ENCODE measurements around the gene MCTP1. TPM values are rescaled to one million over a fixed set of nuclear protein-coding genes. Genes with fewer than 3 reads are reported as not detected.

The MCTP1 gene
- polyA plus RNA-seq, 1 donor (not counting 4 experiments of a cell fraction or from before 2014, with no cell fraction given): 4.9 TPM

GRCh38 chr5:95050708-95051107 is 234.2 kb downstream of the MCTP1 start:
- Histone ChIP-seq H3K9me3 (ENCODE audit: control insufficient read depth, low read depth, low read length) (no peaks in the 10 kb centered on the region), H3K9me1 (ENCODE audit: control insufficient read depth, extremely low read depth, insufficient read depth, low read length) (no peaks in the 10 kb centered on the region), H3K27ac (ENCODE audit: control insufficient read depth, insufficient read depth, low read length) (no peak overlapping the region), H2AFZ (ENCODE audit: control insufficient read depth, low read length) (no peak overlapping the region), H3K9ac (ENCODE audit: control insufficient read depth, extremely low read depth, insufficient read depth, low read length) (no peak overlapping the region), H3K4me1 (ENCODE audit: control insufficient read depth, extremely low read depth, insufficient read depth, low read length) (no peaks in the 10 kb centered on the region), H3K36me3 (ENCODE audit: control insufficient read depth in 2 of 2, extremely low read depth in 1 of 2, insufficient read depth in 2 of 2, low read length in 2 of 2) (no peaks in the 10 kb centered on the region), H3K79me2 (ENCODE audit: control insufficient read depth, insufficient read depth, low read length) (no peaks in the 10 kb centered on the region), H3K27me3 (ENCODE audit: control insufficient read depth, extremely low read depth, insufficient read depth, low read length) (no peaks in the 10 kb centered on the region), H4K20me1 (ENCODE audit: control insufficient read depth, extremely low read depth, insufficient read depth, low read length) (no peaks in the 10 kb centered on the region), H3K4me3 (ENCODE audit: control insufficient read depth in 2 of 3, extremely low read depth in 1 of 3, insufficient read depth in 2 of 3, low read depth in 1 of 3, low read length in 3 of 3) (no peak overlapping the region), H3K4me2 (ENCODE audit: control insufficient read depth, extremely low read depth, insufficient read depth, low read depth, low read length) (no peak overlapping the region)
- FAIRE-seq (no peak), DNase-seq (ENCODE audit: low read depth, low spot score) (no peak)
- dilution Hi-C loops (cut with MboI; ENCODE audit: extremely low pct_ligation_motif_present, low sequenced_read_pairs): no loop called here
- TF ChIP-seq CTCF (optimal IDR thresholded peaks at IDR 0.05 in 1 of 3, IDR thresholded peaks at IDR 0.05 in 1 of 3, conservative IDR thresholded peaks at IDR 0.05 in 1 of 3; ENCODE audit: extremely low read depth in 1 of 3, insufficient read depth in 2 of 3, low read length in 3 of 3): no peak
- TF ChIP-seq EZH2 (IDR thresholded peaks at IDR 0.05; ENCODE audit: low read length): no peak

- no peak overlapping the region for H3K27ac ChIP-seq (ENCODE audit: control insufficient read depth, insufficient read depth, low read length)
- dilution Hi-C loops (cut with MboI; ENCODE audit: extremely low pct_ligation_motif_present, low sequenced_read_pairs): no loop called here
- H3K79me2 ChIP-seq (ENCODE audit: control insufficient read depth, insufficient read depth, low read length): no peaks in the 10 kb centered on the region
- no peaks in the 10 kb centered on the region for H3K36me3 ChIP-seq (ENCODE audit: control insufficient read depth in 2 of 2, extremely low read depth in 1 of 2, insufficient read depth in 2 of 2, low read length in 2 of 2)
- H3K27me3 ChIP-seq (ENCODE audit: control insufficient read depth, extremely low read depth, insufficient read depth, low read length): no peaks in the 10 kb centered on the region
- no peak overlapping the region for H3K4me2 ChIP-seq (ENCODE audit: control insufficient read depth, extremely low read depth, insufficient read depth, low read depth, low read length)
- no peaks in the 10 kb centered on the region for H3K9me1 ChIP-seq (ENCODE audit: control insufficient read depth, extremely low read depth, insufficient read depth, low read length)
- no peak overlapping the region for H2AFZ ChIP-seq (ENCODE audit: control insufficient read depth, low read length)
- no peak overlapping the region for H3K9ac ChIP-seq (ENCODE audit: control insufficient read depth, extremely low read depth, insufficient read depth, low read length)
- FAIRE-seq (no peak), DNase-seq (ENCODE audit: low read depth, low spot score) (no peak)
- TF ChIP-seq EZH2 (IDR thresholded peaks at IDR 0.05; ENCODE audit: low read length): no peak
- no peak for TF ChIP-seq CTCF (optimal IDR thresholded peaks at IDR 0.05 in 1 of 3, IDR thresholded peaks at IDR 0.05 in 1 of 3, conservative IDR thresholded peaks at IDR 0.05 in 1 of 3; ENCODE audit: extremely low read depth in 1 of 3, insufficient read depth in 2 of 3, low read length in 3 of 3)
- no peaks in the 10 kb centered on the region for H4K20me1 ChIP-seq (ENCODE audit: control insufficient read depth, extremely low read depth, insufficient read depth, low read length)
- H3K4me3 ChIP-seq (ENCODE audit: control insufficient read depth in 2 of 3, extremely low read depth in 1 of 3, insufficient read depth in 2 of 3, low read depth in 1 of 3, low read length in 3 of 3): no peak overlapping the region
- H3K9me3 ChIP-seq (ENCODE audit: control insufficient read depth, low read depth, low read length): no peaks in the 10 kb centered on the region
- no peaks in the 10 kb centered on the region for H3K4me1 ChIP-seq (ENCODE audit: control insufficient read depth, extremely low read depth, insufficient read depth, low read length)
These were observed 236.3 kb downstream of the MCTP1 start for GRCh38 chr5:95048628-95049027.
